Karpas-422 (cell line): ENCODE data around the gene FZD7. TPM values are rescaled to one million over a fixed set of nuclear protein-coding genes. Genes with fewer than 3 reads are reported as not detected.

ENCODE experiments used
- DNase-seq: peaks from one replicate; pipeline ENCODE4 v3.0.0-alpha.2; 2015
- H2AFZ ChIP-seq: fragments of 200-600 bp; sonication (generic); 2 replicates; pipeline ENCODE4 v1.6.1; 2014; ENCODE audit warnings: antibody characterized with exemption, low read length, mixed read lengths
- H3K27ac ChIP-seq: fragments of 200-600 bp; sonication (generic); 2 replicates; pipeline ENCODE4 v1.5.1; 2014; ENCODE audit warnings: mild to moderate bottlenecking, low read length, moderate library complexity
- H3K27me3 ChIP-seq: fragments of 200-600 bp; sonication (generic); 2 replicates; pipeline ENCODE4 v1.6.1; 2014; ENCODE audit warnings: low read length, mixed read lengths
- H3K36me3 ChIP-seq: fragments of 200-600 bp; sonication (generic); 2 replicates; pipeline ENCODE4 v1.6.1; 2014; ENCODE audit warnings: low read length, mixed read lengths; ENCODE audit not compliant: insufficient read depth
- H3K4me1 ChIP-seq: fragments of 200-600 bp; sonication (generic); 2 replicates; pipeline ENCODE4 v1.6.1; 2014; ENCODE audit warnings: mild to moderate bottlenecking, low read length, mixed read lengths
- H3K4me2 ChIP-seq: fragments of 200-600 bp; sonication (generic); 2 replicates; pipeline ENCODE4 v1.6.1; 2014; ENCODE audit warnings: low read length, low read depth, mild to moderate bottlenecking; ENCODE audit not compliant: poor library complexity, severe bottlenecking
- H3K4me3 ChIP-seq: fragments of 200-600 bp; sonication (generic); 2 replicates; pipeline ENCODE4 v1.5.1; 2014; ENCODE audit warnings: mild to moderate bottlenecking, antibody characterized with exemption, low read length, mixed read lengths
- H3K79me2 ChIP-seq: fragments of 200-600 bp; sonication (generic); 2 replicates; pipeline ENCODE4 v1.6.1; 2014; ENCODE audit warnings: mild to moderate bottlenecking, low read length, mixed read lengths
- H3K9ac ChIP-seq: fragments of 200-600 bp; sonication (generic); 2 replicates; pipeline ENCODE4 v1.6.0; 2014; ENCODE audit warnings: low read length
- H3K9me2 ChIP-seq: fragments of 200-600 bp; sonication (generic), shearing (Covaris generic); replicated peaks from 2 replicates; pipeline ENCODE4 v1.6.0; 2014; ENCODE audit warnings: mild to moderate bottlenecking, low read length, moderate library complexity; ENCODE audit not compliant: insufficient read depth
- H3K9me3 ChIP-seq: fragments of 300-700, 200-600 bp; sonication (generic); 2 replicates; pipeline ENCODE4 v1.6.1; 2014; ENCODE audit warnings: low read length, mixed read lengths
- H4K20me1 ChIP-seq: fragments of 200-600 bp; sonication (generic); 2 replicates; pipeline ENCODE4 v1.6.1; 2014; ENCODE audit warnings: mild to moderate bottlenecking, antibody characterized with exemption, low read length, low read depth; ENCODE audit not compliant: insufficient read depth
- total RNA-seq: library from RNA; depleted of rRNA; stranded (reverse); fragments of >200 nt; shearing (Covaris generic); gene quantifications from 2 replicates; pipeline ENCODE4 v1.2.3, GENCODE V29; 2014; ENCODE audit warnings: low replicate concordance

Gene FZD7
- total RNA-seq, 1 experiment from 2014 or later: 10.2 TPM

GRCh38 chr2:202007015-202007982, 26.4 kb upstream of the FZD7 start:
- no peaks in the 10 kb centered on the region for H3K9me3 ChIP-seq
- H3K27me3 ChIP-seq: no peaks in the 10 kb centered on the region
- H2AFZ ChIP-seq: no peak overlapping the region
- no peaks in the 10 kb centered on the region for H3K9me2 ChIP-seq
- H3K9ac ChIP-seq: no peak overlapping the region
- no peak overlapping the region for H3K27ac ChIP-seq
- H3K36me3 ChIP-seq: no peaks in the 10 kb centered on the region
- peaks cover 18% of the 10 kb centered on the region for H3K4me1 ChIP-seq
- H4K20me1 ChIP-seq: no peaks in the 10 kb centered on the region
- DNase-seq: peak; percentile 47
- no peaks in the 10 kb centered on the region for H3K79me2 ChIP-seq
- no peak overlapping the region for H3K4me2 ChIP-seq
- no peak overlapping the region for H3K4me3 ChIP-seq

- Histone ChIP-seq H2AFZ (no peak overlapping the region), H3K36me3 (no peaks in the 10 kb centered on the region), H3K4me1 (peaks cover 18% of the 10 kb centered on the region), H3K4me3 (no peak overlapping the region), H3K9me3 (no peaks in the 10 kb centered on the region), H3K27ac (no peak overlapping the region), H3K9me2 (no peaks in the 10 kb centered on the region), H3K4me2 (no peak overlapping the region), H3K27me3 (no peaks in the 10 kb centered on the region), H3K79me2 (no peaks in the 10 kb centered on the region), H4K20me1 (no peaks in the 10 kb centered on the region), H3K9ac (no peak overlapping the region)
- DNase-seq: no peak
Measured at GRCh38 chr2:202007983-202008354, 25.7 kb upstream of the FZD7 start.

DNA sequence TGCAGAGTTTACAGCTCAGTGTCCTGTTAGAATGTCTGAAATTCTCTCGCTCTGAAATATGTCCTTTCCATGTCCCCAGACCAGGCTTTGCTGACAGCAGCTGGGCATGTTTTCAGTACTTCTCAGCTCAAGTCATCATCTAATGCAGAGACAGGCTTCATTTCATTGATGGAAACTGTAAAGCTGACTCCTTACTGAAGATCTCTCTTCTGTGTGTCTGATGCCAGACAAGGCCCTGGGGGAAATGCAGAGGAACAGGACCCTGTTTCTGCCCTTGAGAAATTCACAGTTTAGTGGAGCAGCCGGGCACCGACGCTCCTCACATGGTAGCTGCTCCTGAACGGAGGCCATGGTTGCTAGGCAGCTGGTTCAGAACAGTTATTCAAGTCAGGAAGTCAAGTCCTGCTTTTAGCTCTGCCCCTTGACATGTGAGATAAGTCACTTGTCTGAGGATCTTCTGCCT, 24.6 kb upstream of the FZD7 start:
- no peak overlapping the region for H2AFZ ChIP-seq
- H3K4me2 ChIP-seq: no peak overlapping the region
- no peak overlapping the region for H3K4me3 ChIP-seq

GRCh38 chr2:202009581-202009980, 24.1 kb upstream of the FZD7 start:
- H3K9me2 ChIP-seq: no peaks in the 10 kb centered on the region

More for the DNA sequence above, 24.6 kb upstream of the FZD7 start:
- Histone ChIP-seq H3K36me3 (no peaks in the 10 kb centered on the region), H3K9me2 (no peaks in the 10 kb centered on the region), H3K9ac (no peak overlapping the region), H3K4me1 (peaks cover 19% of the 10 kb centered on the region), H3K9me3 (no peaks in the 10 kb centered on the region), H3K27me3 (no peaks in the 10 kb centered on the region), H3K79me2 (no peaks in the 10 kb centered on the region), H3K27ac (no peak overlapping the region), H4K20me1 (no peaks in the 10 kb centered on the region)
- DNase-seq: no peak

DNA sequence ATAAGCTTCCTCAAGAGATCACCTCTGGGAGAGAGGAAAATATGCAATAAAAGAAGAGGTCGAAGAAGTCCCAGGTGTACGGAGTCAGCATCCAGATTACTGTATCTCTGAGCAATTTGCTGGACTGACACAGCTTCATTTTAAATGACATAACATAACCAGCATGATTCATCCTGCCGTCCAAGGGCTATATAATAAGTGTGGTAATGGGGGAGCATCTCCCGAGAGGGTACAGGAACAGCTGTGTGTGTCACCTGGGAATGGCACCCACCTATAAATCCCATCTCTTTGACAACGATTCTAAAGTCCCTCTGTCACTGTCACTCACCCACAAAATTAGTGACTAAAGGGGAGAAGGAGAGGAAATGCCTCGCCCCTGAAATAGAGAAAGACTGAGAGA, 19.3 kb upstream of the FZD7 start:
- Histone ChIP-seq H3K9ac (no peak overlapping the region), H3K4me3 (no peak overlapping the region), H4K20me1 (no peaks in the 10 kb centered on the region), H3K9me3 (no peaks in the 10 kb centered on the region), H3K9me2 (no peaks in the 10 kb centered on the region), H3K27ac (no peak overlapping the region), H3K27me3 (no peaks in the 10 kb centered on the region), H3K36me3 (no peaks in the 10 kb centered on the region), H3K4me1 (peaks cover 8% of the 10 kb centered on the region), H3K79me2 (no peaks in the 10 kb centered on the region), H3K4me2 (no peak overlapping the region), H2AFZ (no peak overlapping the region)
- DNase-seq: no peak

More at GRCh38 chr2:202009581-202009980, 24.1 kb upstream of the FZD7 start:
- Histone ChIP-seq H3K27ac (no peak overlapping the region), H3K4me1 (peaks cover 24% of the 10 kb centered on the region), H2AFZ (no peak overlapping the region), H3K36me3 (no peaks in the 10 kb centered on the region), H3K79me2 (no peaks in the 10 kb centered on the region), H3K4me2 (no peak overlapping the region), H3K9me3 (no peaks in the 10 kb centered on the region), H3K4me3 (no peak overlapping the region), H3K27me3 (no peaks in the 10 kb centered on the region), H3K9ac (no peak overlapping the region), H4K20me1 (no peaks in the 10 kb centered on the region)
- no peak for DNase-seq

- H3K36me3 ChIP-seq: no peaks in the 10 kb centered on the region
- DNase-seq: no peak
- H3K9me2 ChIP-seq: no peaks in the 10 kb centered on the region
- H3K9me3 ChIP-seq: no peaks in the 10 kb centered on the region
- no peaks in the 10 kb centered on the region for H3K79me2 ChIP-seq
- no peak overlapping the region for H3K27ac ChIP-seq
- H3K4me3 ChIP-seq: no peak overlapping the region
- H2AFZ ChIP-seq: no peak overlapping the region
- no peak overlapping the region for H3K9ac ChIP-seq
- peaks cover 8% of the 10 kb centered on the region for H3K4me1 ChIP-seq
- H3K27me3 ChIP-seq: no peaks in the 10 kb centered on the region
- no peaks in the 10 kb centered on the region for H4K20me1 ChIP-seq
- H3K4me2 ChIP-seq: no peak overlapping the region
Measured at GRCh38 chr2:202014759-202015211, 18.9 kb upstream of the FZD7 start.

DNA sequence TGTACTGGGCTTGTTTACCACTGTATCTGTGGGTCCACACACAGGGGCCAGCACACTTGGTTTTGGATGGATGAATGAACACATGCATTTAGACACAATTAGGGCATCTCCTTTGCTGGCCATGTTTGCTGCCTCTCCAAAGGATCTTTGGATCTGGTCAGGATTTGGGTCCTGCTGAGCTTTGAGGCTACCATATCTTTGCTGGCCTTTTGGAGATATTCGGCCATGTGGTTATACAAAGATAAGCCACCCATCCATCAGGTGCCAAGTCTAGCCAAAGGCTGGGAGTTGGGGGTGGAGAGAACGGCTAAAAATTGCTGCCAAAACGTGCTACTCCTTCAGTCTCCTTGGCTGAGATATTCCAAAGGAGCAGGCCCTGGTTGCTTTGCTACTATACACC, 18.2 kb upstream of the FZD7 start:
- Histone ChIP-seq H3K9me2 (no peaks in the 10 kb centered on the region), H4K20me1 (no peaks in the 10 kb centered on the region), H3K4me2 (no peak overlapping the region), H3K27me3 (no peaks in the 10 kb centered on the region), H3K36me3 (no peaks in the 10 kb centered on the region), H3K9me3 (no peaks in the 10 kb centered on the region), H3K79me2 (no peaks in the 10 kb centered on the region), H3K4me3 (no peak overlapping the region), H3K4me1 (peaks cover 8% of the 10 kb centered on the region), H3K27ac (no peak overlapping the region), H2AFZ (no peak overlapping the region), H3K9ac (no peak overlapping the region)
- DNase-seq: no peak

DNA sequence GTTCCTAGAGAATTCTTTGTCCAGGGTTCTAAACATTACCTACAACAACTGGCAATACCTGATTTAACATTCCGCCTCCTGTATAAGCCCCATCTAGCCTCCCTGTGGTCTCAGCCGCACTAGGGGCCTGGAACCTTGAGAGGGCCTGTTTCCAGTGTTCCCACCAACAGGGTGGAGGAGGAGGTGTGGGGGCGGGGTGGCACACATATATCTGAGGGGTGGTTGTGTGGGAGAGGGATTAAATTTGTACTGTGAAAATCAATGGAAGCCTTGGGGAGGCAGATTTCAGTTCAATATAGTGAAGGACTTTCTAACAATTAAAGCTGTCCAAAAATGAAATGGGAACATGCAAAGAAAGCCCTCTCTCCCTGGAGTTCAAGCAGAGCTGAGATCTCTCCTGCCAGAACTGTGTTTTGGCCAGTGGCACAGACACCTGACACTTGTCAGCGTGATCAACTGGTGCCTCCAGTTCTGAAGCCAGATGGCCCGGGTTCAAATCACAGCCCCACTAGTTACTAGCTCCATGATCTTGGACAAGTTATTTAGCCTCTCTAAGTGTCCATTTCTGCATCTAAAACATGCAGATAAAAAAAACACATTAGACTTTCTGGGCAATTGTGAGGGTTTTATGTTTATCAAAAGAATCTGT, 17.0 kb upstream of the FZD7 start:
- Histone ChIP-seq H3K9ac (no peak overlapping the region), H3K9me3 (no peaks in the 10 kb centered on the region)

More for the DNA sequence above, 17.0 kb upstream of the FZD7 start:
- Histone ChIP-seq H3K4me3 (no peak overlapping the region), H3K4me1 (peaks cover 8% of the 10 kb centered on the region), H3K27me3 (no peaks in the 10 kb centered on the region), H2AFZ (no peak overlapping the region), H3K27ac (no peak overlapping the region), H3K4me2 (no peak overlapping the region), H4K20me1 (no peaks in the 10 kb centered on the region), H3K36me3 (no peaks in the 10 kb centered on the region), H3K79me2 (no peaks in the 10 kb centered on the region), H3K9me2 (no peaks in the 10 kb centered on the region)
- DNase-seq: no peak
